Pancreas (tissue), 10 donors: ENCODE measurements around the gene DDX52. TPM values are rescaled to one million over a fixed set of nuclear protein-coding genes. Genes with fewer than 3 reads are reported as not detected.

Source experiments
- ATAC-seq, 4 donors: fragments of 200-7000 bp; cut with Tn5 transposase; one replicate each; pipeline versions ENCODE4 v1.8.0 to v1.9.1; 2020; ENCODE audit warnings: mild to moderate bottlenecking in 4 of 4, moderate library complexity in 4 of 4
- DNase-seq, 6 donors: peaks; one replicate each; pipeline ENCODE4 v3.0.0-alpha.2; 2020
- FAIRE-seq: peaks from 2 replicates; lab custom pipeline; 2012; peaks lifted over from hg19 to GRCh38; lab: Jason Lieb, UNC
- H3K27ac ChIP-seq, 4 donors: fragments of 200-600 bp; sonication (generic); 1 replicate in 3 of 4; 2 replicates in 1 of 4; pipeline versions ENCODE4 v1.5.0 to v1.8.0; 2020
- H3K27me3 ChIP-seq, 4 donors: fragments of 200-600 bp; one replicate each; pipeline ENCODE4 v1.8.0; 2021
- H3K36me3 ChIP-seq, 3 donors: fragments of 200-600 bp; sonication (generic) in 1 of 3; one replicate each; pipeline versions ENCODE4 v1.5.0 to v1.8.0; 2020 to 2021
- H3K4me1 ChIP-seq, 3 donors: fragments of 200-600 bp; one replicate each; pipeline ENCODE4 v1.8.0; 2021
- H3K4me3 ChIP-seq, 4 donors: fragments of 200-600 bp; sonication (generic) in 2 of 4; one replicate each; pipeline versions ENCODE4 v1.5.0 to v1.8.0; 2020 to 2021
- H3K9me3 ChIP-seq, 4 donors: fragments of 200-600 bp; one replicate each; pipeline ENCODE4 v1.8.0; 2021
- CTCF ChIP-seq, 4 donors: fragments of 200-600 bp; sonication (generic) in 3 of 4; IDR thresholded peaks; one replicate each; pipeline versions ENCODE4 v1.5.0 to v1.8.0; 2021; ENCODE audit warnings: antibody characterized with exemption in 4 of 4
- WGBS, 2 donors: extraction: QIAGEN DNeasy Blood & Tissue Kit; methylation state at CpG; one replicate each; pipeline ENCODE4 v1.1.7; 2013; 5-methylcytosine and 5-hydroxymethylcytosine counted together
- intact Hi-C, 3 donors: fragments of 100-400 bp; cut with DNase I; formaldehyde crosslinking; loops; one replicate each; pipeline versions ENCODE4 v1.11.1 to v1.14.2; 2022
- polyA plus RNA-seq, 2 donors: library from polyadenylated mRNA; stranded (reverse); fragments of 200-250 nt; gene quantifications; one replicate each; pipeline ENCODE4 v1.2.3, GENCODE V29; 2013
- total RNA-seq, 6 donors: library from RNA; stranded (reverse); fragmentation: NEBNext Ultra II Directional in 4 of 6; extraction: Animal tissue kit (Norgen Biotek cat#: 25700) in 4 of 6; gene quantifications; one replicate each; pipeline versions ENCODE4 v1.2.1 to v1.2.4, GENCODE V29; 2021 to 2023
- donor health status: healthy with polysubstance abuse.
- donor health status: DM: no; HTN: no; CAD: no; lungs with moderate emphysema.
- donor health status: DM: no; HTN: no; CAD: no.
- donor health status: control.
- donor health status: control.
- donor health status: Bipolar disorder and iron deficiency.
- donor health status: DM: yes; HTN: yes; CAD: no.
- donor health status: DM: no; HTN: no; CAD: no.
- donor health status: DM: no; HTN: no; CAD: no.
- donor health status: DM: yes; HTN: yes; CAD: no.

Gene DDX52
- total and polyA plus RNA-seq, 8 donors, result 7.7 to 21.4 (median 10.1) TPM

- intact Hi-C loops, result no loop called here
- no peak overlapping the region for H3K4me3 ChIP-seq
- DNase-seq, result no peak
- no peak for TF ChIP-seq CTCF (IDR thresholded peaks at IDR 0.05)
- ATAC-seq, result no peak
- no peaks in the 10 kb centered on the region for H3K4me1 ChIP-seq
- H3K27me3 ChIP-seq, result no peaks in the 10 kb centered on the region
- H3K9me3 ChIP-seq, result no peaks in the 10 kb centered on the region
- no peak overlapping the region for H3K27ac ChIP-seq
- H3K36me3 ChIP-seq, result no peaks in the 10 kb centered on the region
- 83 to 88% methylated on average over 3 of the region's 3 CpGs for WGBS, 2 donors
- FAIRE-seq, result no peak
Observed at GRCh38 chr17:37664214-37664613, 21.0 kb upstream of the DDX52 start.

- ATAC-seq, result no peak
- H3K27ac ChIP-seq, result no peak overlapping the region
- no peaks in the 10 kb centered on the region for H3K4me1 ChIP-seq
- H3K27me3 ChIP-seq, result peaks cover 0 to 3% (median 0%) of the 10 kb centered on the region in 4 donors
- no peak overlapping the region for H3K4me3 ChIP-seq
- DNase-seq, result no peak
- no peaks in the 10 kb centered on the region for H3K9me3 ChIP-seq
- no peak for TF ChIP-seq CTCF (IDR thresholded peaks at IDR 0.05)
- intact Hi-C loops, result no loop called here
- H3K36me3 ChIP-seq, result no peaks in the 10 kb centered on the region
- WGBS, 2 donors, result 67 to 74% methylated on average over 4 of the region's 4 CpGs
- no peak for FAIRE-seq
Observed at GRCh38 chr17:37662353-37662752, 19.1 kb upstream of the DDX52 start.

GRCh38 chr17:37661400-37662014, 18.3 kb upstream of the DDX52 start:
- H3K27me3 ChIP-seq, result peaks cover 0 to 3% (median 0%) of the 10 kb centered on the region in 4 donors
- intact Hi-C loops, result no loop called here
- H3K4me3 ChIP-seq, result no peak overlapping the region
- no peaks in the 10 kb centered on the region for H3K9me3 ChIP-seq
- no peaks in the 10 kb centered on the region for H3K36me3 ChIP-seq
- DNase-seq (no peak), ATAC-seq (no peak), FAIRE-seq (no peak)
- TF ChIP-seq CTCF (IDR thresholded peaks at IDR 0.05), result no peak
- 75 to 77% methylated on average over 1 of the region's 1 CpG for WGBS, 2 donors
- H3K27ac ChIP-seq, result no peak overlapping the region
- H3K4me1 ChIP-seq, result no peaks in the 10 kb centered on the region

GRCh38 chr17:37659925-37660324, 16.7 kb upstream of the DDX52 start:
- DNase-seq, result no peak
- intact Hi-C loops, result no loop called here
- 86% methylated on average over 5 of the region's 5 CpGs for WGBS, 2 donors
- Histone ChIP-seq H3K36me3 (no peaks in the 10 kb centered on the region), H3K4me3 (no peak overlapping the region), H3K9me3 (no peaks in the 10 kb centered on the region), H3K27ac (no peak overlapping the region), H3K27me3 (peaks cover 0 to 3% (median 0%) of the 10 kb centered on the region in 4 donors), H3K4me1 (no peaks in the 10 kb centered on the region)
- FAIRE-seq, result no peak
- no peak for TF ChIP-seq CTCF (IDR thresholded peaks at IDR 0.05)
- no peak for ATAC-seq

GRCh38 chr17:37657202-37657601, 14.0 kb upstream of the DDX52 start:
- Histone ChIP-seq H3K27me3 (peaks cover 0 to 3% (median 0%) of the 10 kb centered on the region in 4 donors), H3K4me1 (no peaks in the 10 kb centered on the region), H3K27ac (no peak overlapping the region), H3K36me3 (no peaks in the 10 kb centered on the region), H3K9me3 (no peaks in the 10 kb centered on the region), H3K4me3 (no peak overlapping the region)
- no peak for FAIRE-seq
- no peak for TF ChIP-seq CTCF (IDR thresholded peaks at IDR 0.05)
- 71 to 72% methylated on average over 1 of the region's 1 CpG for WGBS, 2 donors
- no peak for ATAC-seq
- DNase-seq, result no peak
- intact Hi-C loops, result no loop called here
